ENCODE data around the gene HEMK1.
A peak's percentile ranks its signal among the peaks of the same experiment; 100 is the strongest.

The HEMK1 gene

DNA sequence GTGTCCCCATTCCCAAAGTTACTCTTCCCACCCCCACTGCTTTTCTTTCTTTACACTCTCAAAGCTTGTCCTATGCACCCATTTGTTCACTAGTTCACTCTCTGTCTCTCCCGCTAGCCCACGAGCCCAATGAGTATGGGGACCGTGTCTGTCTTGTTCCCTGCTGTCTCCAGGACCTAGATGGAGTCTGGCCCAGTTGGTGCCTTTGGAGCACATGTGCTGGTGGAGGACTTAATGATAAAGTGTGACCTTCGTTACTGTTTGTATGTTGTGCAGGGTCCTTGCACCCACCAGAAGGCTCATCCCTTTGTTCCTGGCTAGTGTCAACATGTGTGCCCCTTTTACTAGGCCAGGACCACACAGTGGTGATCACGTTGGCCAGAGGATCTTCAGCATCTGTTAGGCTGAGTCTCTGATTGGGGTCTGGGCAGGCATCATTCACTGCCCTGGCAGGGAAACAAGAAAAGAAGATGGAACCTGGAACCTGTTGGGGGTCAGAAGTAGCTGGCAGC is 34.8 kb downstream of the HEMK1 start:
- H3K27ac ChIP-seq, result no peak overlapping the region
- TF ChIP-seq, protein P1, sequence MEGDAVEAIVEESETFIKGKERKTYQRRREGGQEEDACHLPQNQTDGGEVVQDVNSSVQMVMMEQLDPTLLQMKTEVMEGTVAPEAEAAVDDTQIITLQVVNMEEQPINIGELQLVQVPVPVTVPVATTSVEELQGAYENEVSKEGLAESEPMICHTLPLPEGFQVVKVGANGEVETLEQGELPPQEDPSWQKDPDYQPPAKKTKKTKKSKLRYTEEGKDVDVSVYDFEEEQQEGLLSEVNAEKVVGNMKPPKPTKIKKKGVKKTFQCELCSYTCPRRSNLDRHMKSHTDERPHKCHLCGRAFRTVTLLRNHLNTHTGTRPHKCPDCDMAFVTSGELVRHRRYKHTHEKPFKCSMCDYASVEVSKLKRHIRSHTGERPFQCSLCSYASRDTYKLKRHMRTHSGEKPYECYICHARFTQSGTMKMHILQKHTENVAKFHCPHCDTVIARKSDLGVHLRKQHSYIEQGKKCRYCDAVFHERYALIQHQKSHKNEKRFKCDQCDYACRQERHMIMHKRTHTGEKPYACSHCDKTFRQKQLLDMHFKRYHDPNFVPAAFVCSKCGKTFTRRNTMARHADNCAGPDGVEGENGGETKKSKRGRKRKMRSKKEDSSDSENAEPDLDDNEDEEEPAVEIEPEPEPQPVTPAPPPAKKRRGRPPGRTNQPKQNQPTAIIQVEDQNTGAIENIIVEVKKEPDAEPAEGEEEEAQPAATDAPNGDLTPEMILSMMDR (conservative IDR thresholded peaks at IDR 0.05), result no peak
- no peak for TF ChIP-seq ZFX (IDR thresholded peaks at IDR 0.05)

DNA sequence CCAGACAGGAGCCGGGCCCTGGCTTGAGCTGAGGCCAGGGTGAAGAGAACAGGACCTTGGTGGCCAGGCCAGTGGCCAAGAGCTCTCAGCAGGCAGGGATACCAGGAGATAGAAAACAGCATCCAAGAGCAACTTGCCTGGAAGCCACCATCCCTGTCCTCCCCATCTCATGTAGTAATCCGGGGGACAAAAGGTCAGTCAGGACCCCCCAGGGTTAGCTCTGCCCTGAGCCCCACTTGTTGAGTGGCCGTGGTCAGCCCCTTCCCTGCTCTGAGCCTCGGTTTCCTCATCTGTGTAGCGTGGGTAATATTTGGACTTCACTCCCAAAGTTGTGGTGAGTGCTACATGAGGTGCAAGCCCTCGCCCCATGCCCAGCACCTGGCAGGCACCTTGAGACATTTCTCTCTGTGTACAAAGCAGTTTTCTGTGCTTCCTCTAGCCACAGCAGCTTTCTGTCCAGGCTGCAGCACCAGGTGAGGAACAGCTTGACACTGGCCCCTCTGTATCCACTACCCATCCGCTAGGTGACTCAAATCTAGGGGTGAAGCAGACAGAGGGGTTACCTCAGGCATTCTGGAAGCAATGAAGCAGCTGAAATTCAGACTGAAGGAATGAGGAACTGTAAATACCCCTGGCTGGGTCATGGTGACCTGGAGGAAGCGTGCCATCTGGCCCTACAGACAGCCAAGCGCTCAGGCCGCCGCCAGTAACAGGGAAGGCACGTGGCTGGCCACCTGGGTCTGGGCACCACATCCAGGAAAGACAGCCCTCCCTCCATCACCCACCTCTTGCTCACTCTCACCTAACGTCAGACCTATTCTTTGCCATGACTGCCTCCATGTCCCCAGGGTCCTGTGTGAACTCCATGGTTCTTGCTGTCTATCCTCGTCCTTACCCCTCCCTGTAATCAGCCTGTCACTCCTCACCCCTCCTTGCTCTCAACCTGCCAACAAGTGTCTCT is 35.6 kb downstream of the HEMK1 start:
- no peak for TF ChIP-seq ZFX (IDR thresholded peaks at IDR 0.05)
- TF ChIP-seq, protein P1 (conservative IDR thresholded peaks at IDR 0.05), result no peak
- peak overlapping the region; percentile 29; the same call in 1 of the 2 replicates for H3K27ac ChIP-seq

DNA sequence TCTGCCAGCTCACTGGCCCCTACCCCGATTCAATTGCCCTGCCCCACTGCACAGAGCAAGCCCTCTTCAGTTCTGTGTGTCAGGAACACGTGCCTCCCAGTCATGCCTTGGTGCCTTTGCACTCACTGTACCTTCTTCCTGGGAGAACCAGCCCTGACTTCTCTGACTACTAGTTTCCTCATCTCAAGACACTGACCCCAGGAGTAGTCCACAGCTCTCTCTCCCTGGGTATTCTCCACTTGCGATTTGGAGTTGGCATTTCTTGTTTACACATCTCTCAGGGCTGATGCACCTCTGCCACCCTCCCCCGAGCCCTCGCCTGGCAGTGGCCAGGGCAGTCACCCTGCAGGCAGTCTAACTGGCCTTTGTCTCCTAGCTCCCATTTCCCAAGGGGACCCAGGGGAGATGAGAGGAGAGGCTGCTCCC is 36.6 kb downstream of the HEMK1 start:
- H3K27ac ChIP-seq, result peak overlapping the region; percentile 29
- TF ChIP-seq ZFX (IDR thresholded peaks at IDR 0.05), result no peak
- TF ChIP-seq, protein P1 (conservative IDR thresholded peaks at IDR 0.05), result no peak

DNA sequence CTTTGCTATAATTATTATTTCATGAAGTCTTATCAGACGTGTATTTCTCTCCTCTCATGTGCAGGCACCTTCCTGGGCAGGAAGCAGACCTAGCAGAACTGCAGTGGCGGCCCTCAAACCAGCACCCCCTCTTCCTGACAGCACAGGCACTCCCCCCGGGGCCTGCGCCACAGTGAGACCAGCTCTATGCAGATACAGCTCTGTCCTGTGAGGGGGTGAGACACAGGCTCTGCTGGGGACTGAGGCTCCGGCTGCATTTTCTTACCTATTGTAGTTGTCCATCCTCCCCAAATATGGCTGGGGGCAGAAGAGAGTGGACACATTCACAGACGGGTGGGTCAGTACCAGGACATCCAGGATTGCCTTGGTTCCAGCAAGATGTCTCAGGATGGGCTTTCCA is 37.3 kb downstream of the HEMK1 start:
- no peak for TF ChIP-seq ZFX (IDR thresholded peaks at IDR 0.05)
- H3K27ac ChIP-seq, result no peak overlapping the region

DNA sequence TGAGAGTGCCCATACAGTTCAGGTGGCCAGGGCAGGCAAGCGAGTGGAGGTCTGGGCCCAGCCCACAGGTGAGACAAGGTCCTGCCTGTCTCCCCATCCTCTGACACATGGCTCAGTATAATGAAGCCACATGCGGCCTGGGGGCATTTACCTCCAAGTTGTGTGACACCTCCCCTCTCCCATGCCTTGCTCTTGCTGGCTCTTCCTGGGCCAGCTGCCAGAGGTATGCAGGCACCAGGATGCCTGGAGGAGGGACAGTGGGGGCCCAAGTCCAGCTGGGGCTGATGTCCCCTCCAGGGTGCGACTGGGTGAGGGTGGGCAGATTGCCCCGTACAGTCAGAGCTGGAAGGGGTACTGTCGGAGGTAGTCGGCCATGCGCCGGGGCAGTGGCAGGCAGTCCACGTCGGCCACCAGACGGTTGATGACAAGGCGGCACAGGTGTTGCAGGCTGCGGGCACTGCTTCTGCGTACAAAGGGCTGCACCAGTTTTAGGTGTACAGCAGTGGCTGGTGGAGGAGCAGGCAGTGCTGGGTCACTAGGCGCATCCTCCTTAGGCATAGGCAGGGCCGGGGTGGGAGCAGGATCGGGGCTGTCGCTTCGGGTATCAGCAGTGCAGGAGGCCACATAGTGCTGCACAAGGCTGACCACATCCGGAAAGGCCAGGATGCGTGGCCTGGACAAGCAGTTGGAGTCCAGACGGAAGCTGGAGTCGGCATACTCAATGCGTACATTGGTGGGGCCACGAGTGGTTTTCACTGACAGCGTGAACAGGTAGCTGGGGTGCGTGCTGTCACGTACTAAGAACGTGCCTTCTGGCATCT is 38.2 kb downstream of the HEMK1 start:
- TF ChIP-seq ZFX (IDR thresholded peaks at IDR 0.05), result no peak
- TF ChIP-seq, protein P1 (conservative IDR thresholded peaks at IDR 0.05), result no peak
- no peak overlapping the region for H3K27ac ChIP-seq

DNA sequence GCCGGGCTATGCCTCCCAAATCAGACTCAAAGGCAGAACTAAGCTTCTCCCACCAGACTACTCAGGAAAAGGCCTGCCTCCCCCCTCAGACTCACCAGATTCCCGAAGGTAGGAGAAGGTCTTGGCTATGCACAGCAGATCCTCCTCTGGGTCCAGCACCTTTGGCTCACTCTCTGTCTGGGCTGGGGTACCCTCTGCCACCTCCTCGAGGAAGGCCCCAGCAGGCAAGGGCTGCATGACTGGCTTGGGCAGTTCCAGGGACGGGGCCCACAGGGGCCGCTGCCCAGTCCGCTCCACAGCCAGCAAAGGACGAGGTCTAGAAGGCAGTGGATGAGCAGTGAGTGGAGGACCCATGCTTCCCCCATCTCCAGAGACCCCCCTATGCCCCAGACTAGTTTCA is 39.0 kb downstream of the HEMK1 start:
- H3K27ac ChIP-seq, result no peak overlapping the region
- no peak for TF ChIP-seq ZFX (IDR thresholded peaks at IDR 0.05)
- TF ChIP-seq, protein P1 (conservative IDR thresholded peaks at IDR 0.05), result no peak

DNA sequence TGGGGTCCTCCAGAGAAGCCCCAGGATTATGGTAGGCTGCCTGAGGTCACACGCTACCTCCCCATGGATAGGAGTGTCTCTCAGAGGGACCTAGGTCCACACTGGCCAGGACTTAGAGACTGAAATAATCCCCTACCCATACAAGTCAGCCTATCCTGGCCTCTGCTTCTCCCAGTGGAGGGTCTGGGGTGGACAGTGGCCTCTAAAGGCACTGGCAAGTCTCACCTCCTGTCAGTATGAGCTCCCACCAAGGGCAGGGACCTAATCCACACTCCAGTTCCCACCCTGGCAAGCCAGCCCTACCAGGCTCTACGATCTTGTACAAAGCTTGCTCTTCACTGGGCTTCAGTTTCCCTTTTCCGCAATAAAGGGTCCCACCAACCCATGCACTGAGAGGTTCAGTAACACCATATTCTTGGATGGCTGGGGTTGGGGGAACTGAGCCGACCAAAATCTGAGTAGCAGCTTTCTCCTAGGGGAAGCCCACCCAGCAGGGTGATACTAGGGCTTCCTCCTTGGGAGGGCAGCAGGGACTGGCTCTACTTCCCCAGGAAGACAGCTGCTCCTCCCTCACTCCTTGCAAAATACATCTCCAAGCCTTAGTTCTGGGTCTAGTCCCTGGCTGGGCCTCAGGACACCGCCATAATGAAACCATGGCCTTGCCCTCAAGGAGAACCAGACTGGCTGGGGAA is 39.9 kb downstream of the HEMK1 start:
- no peak overlapping the region for H3K27ac ChIP-seq
- TF ChIP-seq ZFX (IDR thresholded peaks at IDR 0.05), result no peak
- TF ChIP-seq, protein P1 (conservative IDR thresholded peaks at IDR 0.05), result no peak
